Cardiac fibroblast (primary cell): Measurements from ENCODE around the gene PCDHGB2.

Source experiments
- DNase-seq, 2 donors: peaks; one replicate each; pipeline versions ENCODE4 v3.0.0 to v3.0.0-alpha.2; 2010; ENCODE audit warnings: low read depth in 2 of 2
- H3K4me3 ChIP-seq, 2 donors: replicated peaks in 1 of 2; 1 replicate in 1 of 2; 2 replicates in 1 of 2; pipeline ENCODE4 v1.5.1; 2011; ENCODE audit warnings: low read depth in 2 of 2, low read length in 2 of 2, mild to moderate bottlenecking in 2 of 2, moderate library complexity in 1 of 2
- TF ChIP-seq, protein P1 (sequence below): IDR thresholded peaks from one replicate; pipeline ENCODE4 v1.5.1; 2011; ENCODE audit warnings: low read depth, mild to moderate bottlenecking, low read length, inconsistent platforms

PCDHGB2 gene

DNA sequence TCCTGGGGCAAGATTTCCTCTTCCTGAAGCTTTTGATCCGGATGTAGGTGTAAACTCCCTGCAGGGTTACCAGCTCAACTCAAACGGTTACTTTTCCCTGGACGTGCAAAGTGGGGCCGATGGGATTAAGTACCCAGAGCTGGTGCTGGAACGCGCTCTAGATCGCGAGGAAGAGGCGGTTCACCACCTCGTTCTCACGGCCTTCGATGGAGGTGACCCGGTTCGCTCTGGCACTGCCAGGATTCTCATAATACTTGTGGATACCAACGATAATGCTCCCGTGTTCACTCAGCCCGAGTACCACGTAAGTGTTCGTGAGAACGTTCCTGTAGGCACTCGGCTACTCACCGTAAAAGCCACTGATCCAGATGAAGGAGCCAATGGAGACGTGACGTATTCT, 4.2 kb upstream of the PCDHGB2 start:
- DNase-seq = no peak
- TF ChIP-seq, protein P1, sequence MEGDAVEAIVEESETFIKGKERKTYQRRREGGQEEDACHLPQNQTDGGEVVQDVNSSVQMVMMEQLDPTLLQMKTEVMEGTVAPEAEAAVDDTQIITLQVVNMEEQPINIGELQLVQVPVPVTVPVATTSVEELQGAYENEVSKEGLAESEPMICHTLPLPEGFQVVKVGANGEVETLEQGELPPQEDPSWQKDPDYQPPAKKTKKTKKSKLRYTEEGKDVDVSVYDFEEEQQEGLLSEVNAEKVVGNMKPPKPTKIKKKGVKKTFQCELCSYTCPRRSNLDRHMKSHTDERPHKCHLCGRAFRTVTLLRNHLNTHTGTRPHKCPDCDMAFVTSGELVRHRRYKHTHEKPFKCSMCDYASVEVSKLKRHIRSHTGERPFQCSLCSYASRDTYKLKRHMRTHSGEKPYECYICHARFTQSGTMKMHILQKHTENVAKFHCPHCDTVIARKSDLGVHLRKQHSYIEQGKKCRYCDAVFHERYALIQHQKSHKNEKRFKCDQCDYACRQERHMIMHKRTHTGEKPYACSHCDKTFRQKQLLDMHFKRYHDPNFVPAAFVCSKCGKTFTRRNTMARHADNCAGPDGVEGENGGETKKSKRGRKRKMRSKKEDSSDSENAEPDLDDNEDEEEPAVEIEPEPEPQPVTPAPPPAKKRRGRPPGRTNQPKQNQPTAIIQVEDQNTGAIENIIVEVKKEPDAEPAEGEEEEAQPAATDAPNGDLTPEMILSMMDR = no peak
- peak overlapping the region in 1 of 2 donors; percentile 52 for H3K4me3 ChIP-seq

DNA sequence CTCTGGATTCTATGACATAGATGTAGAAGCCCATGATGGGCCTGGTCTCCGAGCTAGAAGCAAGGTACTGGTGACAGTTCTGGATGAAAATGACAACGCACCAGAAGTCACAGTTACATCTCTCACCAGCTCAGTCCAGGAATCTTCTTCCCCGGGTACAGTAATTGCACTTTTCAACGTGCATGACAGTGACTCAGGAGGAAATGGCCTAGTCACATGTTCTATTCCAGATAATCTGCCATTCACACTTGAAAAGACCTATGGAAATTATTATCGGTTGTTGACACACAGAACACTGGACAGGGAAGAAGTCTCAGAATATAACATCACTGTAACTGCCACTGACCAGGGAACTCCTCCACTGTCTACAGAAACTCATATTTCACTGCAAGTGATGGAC, 3.7 kb upstream of the PCDHGB2 start:
- TF ChIP-seq, protein P1 = no peak
- DNase-seq = no peak
- no peak overlapping the region for H3K4me3 ChIP-seq

DNA sequence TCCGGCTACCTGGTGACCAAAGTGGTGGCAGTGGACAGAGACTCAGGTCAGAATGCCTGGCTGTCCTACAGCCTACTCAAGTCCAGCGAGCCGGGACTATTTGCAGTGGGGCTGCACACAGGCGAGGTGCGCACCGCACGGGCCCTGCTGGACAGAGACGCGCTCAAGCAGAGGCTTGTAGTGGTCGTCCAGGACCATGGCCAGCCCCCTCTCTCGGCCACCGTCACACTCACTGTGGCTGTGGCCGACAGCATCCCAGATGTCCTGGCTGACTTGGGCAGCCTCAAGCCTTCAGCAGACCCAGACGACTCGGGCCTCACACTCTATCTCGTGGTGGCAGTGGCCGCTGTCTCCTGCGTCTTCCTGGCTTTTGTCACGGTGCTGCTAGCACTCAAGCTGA, 2.8 kb upstream of the PCDHGB2 start:
- H3K4me3 ChIP-seq = no peak overlapping the region
- no peak for DNase-seq
- TF ChIP-seq, protein P1 = no peak

DNA sequence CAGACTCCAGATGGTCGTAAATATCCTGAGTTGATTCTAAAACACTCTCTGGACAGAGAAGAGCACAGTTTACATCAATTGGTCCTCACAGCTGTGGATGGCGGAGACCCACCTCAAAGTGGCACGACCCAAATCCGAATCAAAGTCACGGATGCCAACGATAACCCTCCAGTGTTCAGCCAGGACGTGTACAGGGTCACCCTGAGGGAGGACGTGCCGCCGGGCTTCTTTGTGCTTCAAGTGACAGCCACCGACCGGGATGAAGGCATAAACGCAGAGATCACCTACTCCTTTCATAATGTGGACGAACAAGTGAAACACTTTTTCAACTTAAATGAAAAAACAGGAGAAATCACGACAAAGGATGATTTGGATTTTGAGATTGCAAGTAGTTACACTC, 891 bp downstream of the PCDHGB2 start:
- TF ChIP-seq, protein P1 = no peak
- H3K4me3 ChIP-seq = no peak overlapping the region
- no peak for DNase-seq

DNA sequence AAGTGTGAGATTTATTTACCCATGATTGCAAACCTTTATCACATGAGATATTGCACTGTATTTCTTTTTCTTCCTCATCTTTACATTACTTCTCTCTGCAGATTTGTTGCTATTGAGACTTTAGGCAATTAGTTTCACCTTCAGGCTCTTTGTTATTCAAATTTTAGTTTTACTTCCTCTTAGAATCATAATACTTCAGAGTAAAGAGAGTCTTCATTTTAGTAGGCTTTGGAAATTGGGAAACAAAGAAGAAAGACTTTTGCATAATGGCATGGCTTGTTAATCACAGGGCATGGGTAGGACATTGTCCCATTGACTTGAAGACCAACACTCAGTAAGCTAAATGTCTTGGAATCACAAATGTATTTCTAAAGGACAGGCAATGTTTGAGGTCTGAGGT, 2.9 kb downstream of the PCDHGB2 start:
- H3K4me3 ChIP-seq = no peak overlapping the region
- no peak for DNase-seq
- TF ChIP-seq, protein P1 = no peak

DNA sequence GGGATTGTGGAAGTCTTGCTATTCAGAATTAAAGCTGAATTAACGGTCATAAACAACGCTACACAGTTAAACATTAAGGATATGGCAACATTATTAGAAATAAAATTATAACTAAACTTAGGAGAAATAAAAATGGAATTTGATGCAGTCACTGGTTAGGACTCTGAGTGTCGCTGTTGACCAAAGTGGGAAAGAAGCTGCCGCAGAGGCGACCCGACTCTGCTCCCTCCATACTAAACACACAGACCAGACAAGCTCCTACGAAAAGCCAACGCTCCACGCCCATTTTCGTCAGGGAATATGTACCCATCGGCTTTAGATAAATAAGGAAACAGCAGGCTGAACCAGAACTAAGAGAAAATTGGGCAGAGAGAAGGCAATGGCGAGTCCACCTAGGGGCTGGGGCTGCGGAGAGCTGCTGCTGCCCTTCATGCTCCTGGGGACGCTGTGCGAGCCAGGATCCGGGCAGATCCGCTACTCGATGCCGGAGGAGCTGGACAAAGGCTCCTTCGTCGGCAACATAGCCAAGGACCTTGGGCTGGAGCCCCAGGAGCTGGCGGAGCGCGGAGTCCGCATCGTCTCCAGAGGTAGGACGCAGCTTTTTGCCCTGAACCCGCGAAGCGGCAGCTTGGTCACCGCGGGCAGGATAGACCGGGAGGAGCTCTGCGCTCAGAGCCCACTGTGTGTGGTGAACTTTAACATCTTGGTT, 4.3 kb downstream of the PCDHGB2 start, which contains the start of gene PCDHGA5:
Gene PCDHGA5 (plus strand): TSS at position 211 of the 709 bp plus-strand sequence. CDS start 169 bp downstream, at position 380.
- TF ChIP-seq, protein P1 = no peak
- H3K4me3 ChIP-seq = peak within 1 kb of the TSS; percentile 9 to 24
- DNase-seq = peak; percentile 22 to 38
